Tibial artery (tissue), 4 donors: ENCODE results near the gene NFATC2IP.

Experiments used
- DNase-seq, 2 donors: peaks; one replicate each; pipeline ENCODE4 v3.0.0-alpha.2; 2019
- H3K27ac ChIP-seq, 2 donors: fragments of 200-600 bp; sonication (generic) in 1 of 2; 1 replicate in 1 of 2; 2 replicates in 1 of 2; pipeline ENCODE4 v1.5.1; 2018 to 2019; ENCODE audit warnings: mild to moderate bottlenecking in 1 of 2
- H3K27me3 ChIP-seq, 2 donors: fragments of 200-600 bp; sonication (generic) in 1 of 2; one replicate each; pipeline versions ENCODE4 v1.5.1 to v1.6.0; 2016 to 2019
- H3K36me3 ChIP-seq, 3 donors: fragments of 200-600 bp; sonication (generic) in 2 of 3; one replicate each; pipeline ENCODE4 v1.5.1; 2016 to 2019; ENCODE audit warnings: mild to moderate bottlenecking in 2 of 3
- H3K4me1 ChIP-seq, 4 donors: fragments of 200-600 bp; sonication (generic) in 2 of 4; 1 replicate in 3 of 4; 2 replicates in 1 of 4; pipeline ENCODE4 v1.5.1; 2016 to 2019
- H3K4me3 ChIP-seq, 2 donors: fragments of 200-600 bp; sonication (generic) in 1 of 2; 1 replicate in 1 of 2; 2 replicates in 1 of 2; pipeline ENCODE4 v1.5.1; 2018 to 2019; ENCODE audit warnings: mild to moderate bottlenecking in 2 of 2
- H3K9me3 ChIP-seq, 3 donors: fragments of 200-600 bp; sonication (generic) in 1 of 3; one replicate each; pipeline ENCODE4 v1.5.1; 2016 to 2019
- CTCF ChIP-seq, 2 experiments: fragments of 200-600 bp in 1 of 2; fragments of 450-650 bp in 1 of 2; IDR thresholded peaks; one replicate each; pipeline ENCODE4 v1.5.1; 2017 to 2019; ENCODE audit warnings: antibody characterized with exemption in 2 of 2, mild to moderate bottlenecking in 1 of 2, moderate library complexity in 1 of 2
- intact Hi-C: fragments of 100-400 bp; cut with DNase I; formaldehyde crosslinking; loops from one replicate; pipeline ENCODE4 v1.15.0; 2023; ENCODE audit warnings: low total_unique reads

NFATC2IP gene

GRCh38 chr16:28927815-28928214 is 22.9 kb upstream of the NFATC2IP start:
- Histone ChIP-seq H3K27me3 (no peaks in the 10 kb centered on the region), H3K9me3 (no peaks in the 10 kb centered on the region), H3K4me3 (no peak overlapping the region), H3K27ac (no peak overlapping the region), H3K4me1 (peaks cover 0 to 12% (median 8%) of the 10 kb centered on the region in 4 donors), H3K36me3 (no peaks in the 10 kb centered on the region)
- intact Hi-C loops: no loop called here
- no peak for TF ChIP-seq CTCF (IDR thresholded peaks at IDR 0.05)
- DNase-seq: no peak

- no peak for TF ChIP-seq CTCF (IDR thresholded peaks at IDR 0.05)
- DNase-seq: no peak
- intact Hi-C loops: no loop called here
- H3K4me3 ChIP-seq: no peak overlapping the region
- H3K27me3 ChIP-seq: no peaks in the 10 kb centered on the region
- H3K36me3 ChIP-seq: no peaks in the 10 kb centered on the region
- H3K9me3 ChIP-seq: no peaks in the 10 kb centered on the region
- H3K4me1 ChIP-seq: peaks cover 0 to 5% (median 2%) of the 10 kb centered on the region in 4 donors
- H3K27ac ChIP-seq: no peak overlapping the region
Observed at GRCh38 chr16:28930203-28930602, 20.5 kb upstream of the NFATC2IP start.

GRCh38 chr16:28930652-28931051 is 20.1 kb upstream of the NFATC2IP start:
- no peaks in the 10 kb centered on the region for H3K27me3 ChIP-seq
- intact Hi-C loops: no loop called here
- no peak overlapping the region for H3K27ac ChIP-seq
- H3K36me3 ChIP-seq: no peaks in the 10 kb centered on the region
- no peak for DNase-seq
- H3K4me1 ChIP-seq: peaks cover 0 to 5% (median 2%) of the 10 kb centered on the region in 4 donors
- no peak overlapping the region for H3K4me3 ChIP-seq
- TF ChIP-seq CTCF (IDR thresholded peaks at IDR 0.05): no peak
- H3K9me3 ChIP-seq: no peaks in the 10 kb centered on the region

- Histone ChIP-seq H3K36me3 (no peaks in the 10 kb centered on the region), H3K9me3 (no peaks in the 10 kb centered on the region), H3K4me1 (peaks cover 0 to 5% (median 0%) of the 10 kb centered on the region in 4 donors), H3K4me3 (no peak within 1 kb of the TSS), H3K27me3 (peaks cover 0 to 4% of the 10 kb centered on the region in 2 donors), H3K27ac (no peak within 1 kb of the TSS)
- intact Hi-C loops: no loop called here
- no peak for TF ChIP-seq CTCF (IDR thresholded peaks at IDR 0.05)
- no peak for DNase-seq
Observed at GRCh38 chr16:28931801-28932225, 18.9 kb upstream of the NFATC2IP start, which contains the start of gene CD19. Gene CD19 (plus strand): TSS chr16:28931971. CDS start chr16:28932001, 30 bp downstream.

- Histone ChIP-seq H3K36me3 (no peaks in the 10 kb centered on the region), H3K4me3 (no peak overlapping the region), H3K9me3 (no peaks in the 10 kb centered on the region), H3K27me3 (peaks cover 0 to 12% of the 10 kb centered on the region in 2 donors), H3K4me1 (peaks cover 0 to 5% (median 0%) of the 10 kb centered on the region in 4 donors), H3K27ac (no peak overlapping the region)
- DNase-seq: no peak
- no peak for TF ChIP-seq CTCF (IDR thresholded peaks at IDR 0.05)
- intact Hi-C loops: no loop called here
Observed at GRCh38 chr16:28932339-28933141, 18.2 kb upstream of the NFATC2IP start.
